GM21576 (cell line): Measurements from ENCODE around the gene INTS1.
A peak's percentile ranks its signal among the peaks of the same experiment; 100 is the strongest.

ENCODE experiments used
- ATAC-seq: cut with Tn5 transposase; IDR thresholded peaks from one replicate; pipeline ENCODE4 v1.9.1; 2021; ENCODE audit warnings: mild to moderate bottlenecking, moderate library complexity; ENCODE audit not compliant: unreplicated experiment

The INTS1 gene

GRCh38 chr7:1489336-1489735 is 14.9 kb downstream of the INTS1 start:
- ATAC-seq: no peak

GRCh38 chr7:1488016-1488415 is 16.2 kb downstream of the INTS1 start:
- ATAC-seq: no peak

GRCh38 chr7:1487466-1487865 is 16.7 kb downstream of the INTS1 start:
- no peak for ATAC-seq

GRCh38 chr7:1486571-1486970 is 17.6 kb downstream of the INTS1 start:
- ATAC-seq: no peak

- no peak for ATAC-seq
These were observed 19.0 kb downstream of the INTS1 start for GRCh38 chr7:1485156-1485555.

- ATAC-seq: no peak
These were observed 19.6 kb downstream of the INTS1 start for GRCh38 chr7:1484569-1484968.

GRCh38 chr7:1483536-1484505 is 20.4 kb downstream of the INTS1 start:
- no peak for ATAC-seq

GRCh38 chr7:1483079-1483478 is 21.1 kb downstream of the INTS1 start:
- no peak for ATAC-seq

GRCh38 chr7:1481300-1481699 is 22.9 kb downstream of the INTS1 start:
- ATAC-seq: no peak

- ATAC-seq: no peak
These were observed 23.5 kb downstream of the INTS1 start for GRCh38 chr7:1480670-1481069.

- no peak for ATAC-seq
These were observed 24.9 kb downstream of the INTS1 start for GRCh38 chr7:1479287-1479686.

- no peak for ATAC-seq
These were observed 25.7 kb downstream of the INTS1 start for GRCh38 chr7:1478480-1478879.

GRCh38 chr7:1476859-1477258 is 27.3 kb downstream of the INTS1 start:
- no peak for ATAC-seq

GRCh38 chr7:1475991-1476390 is 28.2 kb downstream of the INTS1 start:
- ATAC-seq: no peak

GRCh38 chr7:1475393-1475792 is 28.8 kb downstream of the INTS1 start:
- ATAC-seq: no peak

- no peak for ATAC-seq
These were observed 29.5 kb downstream of the INTS1 start for GRCh38 chr7:1474736-1475135.

- ATAC-seq: peak; percentile 48
These were observed 30.2 kb downstream of the INTS1 start for GRCh38 chr7:1473864-1474512.

GRCh38 chr7:1470901-1471300 is 33.3 kb downstream of the INTS1 start:
- no peak for ATAC-seq

- ATAC-seq: no peak
These were observed 35.4 kb downstream of the INTS1 start for GRCh38 chr7:1468643-1469298.

GRCh38 chr7:1468203-1468602 is 36.0 kb downstream of the INTS1 start:
- ATAC-seq: no peak

GRCh38 chr7:1466524-1467271 is 37.5 kb downstream of the INTS1 start:
- no peak for ATAC-seq
